NCI-H146 treated with DMSO at 0.1 percent for 48 hours (cell line): ENCODE results near the gene ALK.

Experiments used
- DNase-seq: peaks from one replicate; lab custom pipeline; 2025; ENCODE audit not compliant: unreplicated experiment; lab: John Stamatoyannopoulos, UW

Gene ALK

DNA sequence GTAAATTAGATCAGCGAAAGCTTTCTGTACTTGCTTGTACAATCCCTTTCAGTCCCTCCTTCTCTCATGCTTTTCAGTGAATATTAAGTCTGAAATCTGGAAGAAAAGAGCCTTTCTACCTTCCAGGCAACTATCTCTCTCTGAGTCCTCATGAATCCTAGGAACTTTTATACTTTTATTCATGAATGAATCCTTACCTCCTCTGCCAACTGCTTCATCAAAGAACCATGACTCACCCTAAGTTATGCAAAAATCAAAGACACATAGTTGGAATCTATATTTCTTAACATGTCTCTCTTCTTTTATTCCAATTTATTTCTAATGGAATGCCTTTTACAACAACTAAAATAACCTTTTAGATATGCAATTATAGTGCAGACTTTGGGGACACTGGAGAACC lies 412.0 kb downstream of the ALK start:
- DNase-seq = no peak

DNA sequence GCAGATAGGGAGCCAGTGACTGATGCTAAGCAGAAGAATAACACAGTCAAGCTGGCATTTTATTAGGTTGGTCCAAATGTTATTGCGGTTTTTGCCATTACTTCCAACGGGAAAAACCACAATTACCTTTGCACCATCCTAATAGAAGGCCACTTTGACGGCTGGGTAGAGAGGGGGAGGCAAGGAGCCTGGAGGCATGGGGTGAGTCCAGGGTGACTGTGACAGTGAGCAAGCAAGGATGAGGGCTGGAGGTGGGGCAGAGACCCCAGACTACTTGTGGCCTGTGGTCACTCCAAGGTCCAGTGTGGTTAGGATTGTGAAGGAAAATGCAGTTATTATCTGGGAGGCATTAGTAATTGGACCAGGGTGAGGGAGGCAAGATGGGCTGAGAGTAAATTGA lies 416.6 kb downstream of the ALK start:
- no peak for DNase-seq

DNA sequence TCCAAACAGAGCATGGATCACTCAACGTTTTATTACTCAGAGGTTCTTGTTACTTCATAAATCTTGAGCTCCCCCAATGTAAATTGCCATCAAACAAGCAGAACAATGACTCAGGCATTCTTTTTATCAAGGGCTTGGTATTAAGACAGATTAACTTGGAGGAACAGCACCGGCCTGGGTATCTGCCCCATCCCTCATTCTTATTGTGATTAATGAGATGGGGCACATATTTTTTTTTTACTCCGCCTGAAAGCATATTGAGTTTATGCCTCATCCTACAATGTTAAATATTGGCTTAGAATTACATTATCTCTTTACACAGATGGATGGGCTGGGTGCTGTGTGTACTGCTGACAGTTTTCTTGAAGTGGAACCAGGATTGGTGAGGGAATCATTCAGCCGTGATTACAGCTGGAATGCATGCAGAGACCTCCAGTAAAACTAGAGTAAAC lies 418.9 kb downstream of the ALK start:
- no peak for DNase-seq

DNA sequence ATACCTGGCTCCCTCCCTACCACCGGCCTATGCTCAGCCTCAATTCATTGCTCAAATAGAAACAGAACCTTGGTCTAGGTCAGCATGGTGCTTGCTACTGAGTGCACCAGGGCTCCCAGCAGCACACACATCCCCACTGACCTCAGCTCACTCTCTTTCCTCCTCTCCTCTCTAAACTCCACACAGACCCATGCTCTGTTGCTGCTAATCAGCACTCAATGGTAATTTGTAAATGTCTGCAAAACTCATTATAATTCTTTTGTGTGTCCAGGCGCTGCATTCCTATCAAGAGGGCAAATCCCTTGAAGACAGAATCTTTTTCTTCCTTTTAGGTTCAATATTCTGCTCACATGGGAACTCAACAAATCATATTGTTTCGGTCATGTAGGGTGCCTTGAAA lies 424.0 kb downstream of the ALK start:
- DNase-seq = no peak

GRCh38 chr2:29496198-29496597 lies 425.2 kb downstream of the ALK start:
- DNase-seq = no peak

DNA sequence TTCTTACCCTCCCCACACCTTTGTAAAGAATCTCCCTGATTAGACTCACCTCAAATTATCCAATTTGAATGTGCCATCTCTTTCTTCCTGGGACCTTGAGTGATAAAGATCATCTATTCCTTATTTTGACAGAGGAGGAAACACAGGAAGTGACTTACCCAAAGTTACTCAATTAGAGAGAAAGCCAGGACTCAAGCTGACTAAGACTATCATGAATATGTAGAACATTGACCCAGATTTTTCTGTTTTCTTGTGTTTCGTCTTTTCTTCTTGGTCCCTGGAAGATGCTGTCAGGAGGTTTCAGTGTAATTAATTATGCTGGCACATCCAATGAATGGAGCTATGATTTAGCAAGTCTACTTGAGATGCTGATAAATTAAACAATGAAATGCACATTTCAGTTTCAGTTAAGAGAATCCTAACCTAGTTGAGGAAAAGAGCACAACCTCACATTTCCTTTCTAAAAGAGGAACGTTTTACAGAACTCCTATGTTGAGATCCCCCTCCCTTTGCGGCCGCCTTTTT lies 425.8 kb downstream of the ALK start:
- DNase-seq = no peak

- no peak for DNase-seq
Observed at GRCh38 chr2:29495068-29495467, 426.3 kb downstream of the ALK start.

DNA sequence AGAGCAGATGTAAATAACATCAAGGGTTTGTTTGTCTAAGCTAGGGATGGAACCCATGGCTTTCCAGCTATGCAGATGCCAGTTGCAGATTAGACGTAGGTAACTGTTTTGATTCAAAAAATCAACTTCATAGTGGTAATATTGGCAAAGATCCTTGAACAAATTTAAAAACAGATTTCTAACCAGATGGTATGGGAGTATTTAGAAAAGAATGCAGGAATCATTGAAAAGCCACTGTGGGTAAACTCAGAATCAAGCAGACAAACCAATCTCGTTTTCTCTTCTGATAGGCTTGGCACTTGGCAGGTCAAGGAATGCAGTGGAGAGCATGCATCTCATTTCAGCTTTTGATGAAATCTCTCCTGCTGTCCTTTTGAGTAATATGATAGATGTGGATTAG lies 428.7 kb downstream of the ALK start:
- no peak for DNase-seq

- DNase-seq = no peak
Observed at GRCh38 chr2:29490045-29490444, 431.3 kb downstream of the ALK start.

GRCh38 chr2:29489568-29489967 lies 431.8 kb downstream of the ALK start:
- DNase-seq = no peak

DNA sequence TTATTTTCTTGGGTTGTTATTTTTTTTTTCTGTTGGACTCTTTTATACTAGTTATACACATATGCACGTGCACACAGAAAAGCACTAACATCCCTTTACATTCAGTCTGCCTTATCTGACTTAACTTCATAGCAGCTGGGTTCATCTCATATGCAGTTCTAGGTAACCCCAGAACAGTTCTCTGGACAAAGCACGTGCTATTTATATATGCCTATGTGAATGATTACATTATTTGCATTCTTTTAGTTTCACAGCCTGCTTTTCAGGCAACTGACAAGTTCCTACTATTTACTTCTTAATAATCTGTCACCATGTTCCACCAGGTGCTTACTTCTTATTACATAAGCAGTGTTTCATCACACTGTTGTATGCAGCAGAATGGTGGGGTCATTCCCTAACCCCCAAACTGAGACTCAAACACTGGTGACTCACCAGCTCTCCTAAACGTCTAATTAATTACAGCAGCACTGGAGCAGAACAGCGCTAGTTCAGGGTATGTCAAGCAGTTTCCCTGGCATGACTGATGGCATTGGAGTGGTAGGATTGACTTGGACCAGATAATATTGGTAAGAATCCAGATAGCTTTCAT lies 433.3 kb downstream of the ALK start:
- DNase-seq = no peak

DNA sequence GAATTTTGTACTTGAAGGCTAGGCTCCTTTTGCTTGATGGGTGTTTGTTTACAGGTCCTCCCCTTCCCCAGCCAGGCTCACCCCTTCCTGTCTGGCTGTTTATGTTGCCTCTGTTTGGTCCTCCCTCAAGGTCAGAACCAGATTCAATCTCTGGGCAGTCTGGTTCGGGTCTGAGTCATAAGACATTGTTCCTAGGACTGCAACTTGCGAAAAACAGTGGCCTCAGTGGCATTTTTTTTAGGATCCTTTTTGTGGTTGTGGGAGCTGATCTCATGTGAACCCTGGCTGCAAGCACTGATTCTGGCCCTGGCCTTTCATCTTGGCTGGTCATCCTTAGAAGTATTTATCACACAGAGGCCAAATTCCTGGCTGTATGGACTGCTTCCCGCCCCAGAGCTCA lies 435.8 kb downstream of the ALK start:
- no peak for DNase-seq

DNA sequence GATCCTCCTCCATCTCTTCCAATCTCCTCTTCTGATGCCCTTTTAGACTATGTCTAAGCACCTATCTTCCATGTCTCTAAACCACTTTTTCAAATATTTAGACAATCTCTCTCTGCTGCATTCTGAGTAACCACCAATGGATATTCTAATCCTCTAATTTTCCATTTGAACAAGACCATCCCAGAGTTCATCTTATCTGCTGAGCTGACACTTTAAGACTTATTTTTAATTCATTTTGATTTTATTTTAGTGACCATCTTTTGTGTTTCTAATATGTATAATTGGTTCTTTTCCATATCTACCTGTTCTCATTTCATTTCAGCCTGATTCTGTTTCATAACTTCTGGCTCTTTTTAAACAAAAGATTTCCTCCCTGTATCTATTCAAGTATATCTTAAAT lies 436.3 kb downstream of the ALK start:
- no peak for DNase-seq

DNA sequence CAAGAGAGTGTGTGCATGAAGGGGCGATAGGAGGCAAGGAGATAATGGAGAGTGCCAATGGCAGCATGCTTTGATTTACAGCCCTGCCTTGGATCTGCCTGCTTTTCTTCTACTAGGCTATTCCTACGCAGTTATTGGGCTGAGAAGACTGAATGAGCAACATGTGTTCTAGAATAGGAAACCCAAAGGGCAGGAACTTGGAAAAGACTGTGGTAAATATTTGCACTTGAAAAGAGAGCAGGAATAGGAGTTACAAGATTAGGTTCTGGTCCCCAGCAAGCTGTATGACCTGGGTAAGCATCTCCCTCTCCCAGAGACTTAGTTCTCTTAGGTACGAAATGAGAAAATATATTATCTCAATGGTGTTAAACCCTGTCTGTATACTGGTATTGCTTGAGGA lies 438.5 kb downstream of the ALK start:
- no peak for DNase-seq

DNA sequence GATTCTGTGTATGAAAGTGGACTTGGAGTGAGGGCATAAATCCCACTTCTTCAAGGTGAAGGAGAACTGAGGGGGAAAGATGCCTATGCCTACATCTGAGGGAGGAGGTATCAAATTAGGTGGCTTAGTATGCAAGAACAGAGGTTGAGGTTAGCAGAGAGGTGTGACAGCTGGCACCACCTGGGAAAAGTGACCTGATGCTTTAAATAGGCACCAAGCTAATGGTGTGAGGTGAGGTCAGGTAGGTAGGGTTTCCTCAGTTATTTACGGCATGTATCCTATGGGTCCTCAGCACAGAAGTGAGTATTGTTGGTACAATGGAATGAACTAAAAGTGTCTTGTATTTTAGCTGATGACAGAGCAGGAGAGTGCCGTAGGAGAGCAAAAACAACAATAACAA lies 439.0 kb downstream of the ALK start:
- no peak for DNase-seq

GRCh38 chr2:29481313-29481712 lies 440.1 kb downstream of the ALK start:
- no peak for DNase-seq

GRCh38 chr2:29480426-29480825 lies 441.0 kb downstream of the ALK start:
- no peak for DNase-seq

DNA sequence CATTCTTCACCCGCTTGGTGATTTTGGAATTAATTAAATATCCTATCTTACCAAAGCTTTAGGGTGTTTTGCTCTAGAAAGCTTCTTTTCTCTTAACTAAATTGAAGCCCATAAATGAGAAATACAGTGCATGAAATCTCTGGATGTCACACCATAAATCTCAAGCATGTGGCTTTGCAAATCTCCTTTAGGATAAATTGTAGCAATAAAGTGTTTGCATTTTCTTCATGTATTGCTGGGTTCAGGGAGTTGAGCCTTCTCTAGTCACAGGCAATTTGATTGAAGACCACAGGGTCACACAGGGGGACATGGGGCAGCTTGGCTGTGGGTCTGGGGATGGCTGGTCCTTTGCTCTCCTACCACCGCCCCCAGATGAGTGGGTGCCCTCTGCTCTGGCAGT lies 442.0 kb downstream of the ALK start:
- no peak for DNase-seq

- DNase-seq = no peak
Observed at GRCh38 chr2:29478641-29479040, 442.7 kb downstream of the ALK start.

DNA sequence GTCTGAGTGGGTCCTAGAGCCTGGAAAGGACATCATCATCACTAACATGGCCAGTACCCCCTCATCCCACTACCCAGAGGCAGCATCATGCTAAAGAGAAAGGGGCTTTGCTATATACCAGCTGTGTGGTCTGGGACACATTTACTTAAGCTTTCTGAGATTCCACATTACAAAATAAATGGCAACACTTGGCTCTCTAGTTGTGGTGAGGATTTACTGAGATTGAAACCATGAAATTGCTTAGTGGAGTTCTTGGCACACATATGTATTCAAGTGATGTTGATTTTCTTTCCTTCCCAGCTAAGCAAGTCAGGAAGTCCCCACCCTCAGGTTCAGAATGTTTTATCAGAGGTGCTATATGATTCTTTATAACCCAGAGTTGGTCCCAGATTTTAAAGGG lies 444.2 kb downstream of the ALK start:
- no peak for DNase-seq

DNA sequence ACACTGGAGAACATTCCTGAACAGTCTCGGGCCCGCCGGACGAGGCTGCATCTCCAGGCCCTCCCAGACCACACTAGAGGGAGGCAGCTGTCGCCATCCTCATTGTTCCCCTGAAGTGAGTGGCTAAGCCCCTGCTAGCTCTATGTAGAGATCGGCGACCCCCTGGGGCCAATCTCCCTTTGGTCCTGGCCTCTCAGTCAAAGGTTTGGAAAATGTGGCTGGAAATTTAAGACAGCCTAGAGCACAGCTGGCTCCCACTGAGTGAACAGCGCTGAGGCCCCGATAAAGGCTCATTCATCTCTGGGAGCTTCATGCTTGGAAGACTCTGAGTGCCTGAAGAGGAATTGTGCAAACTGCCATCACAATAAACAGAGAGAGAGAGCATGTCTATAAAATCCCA lies 445.9 kb downstream of the ALK start:
- DNase-seq = no peak

DNA sequence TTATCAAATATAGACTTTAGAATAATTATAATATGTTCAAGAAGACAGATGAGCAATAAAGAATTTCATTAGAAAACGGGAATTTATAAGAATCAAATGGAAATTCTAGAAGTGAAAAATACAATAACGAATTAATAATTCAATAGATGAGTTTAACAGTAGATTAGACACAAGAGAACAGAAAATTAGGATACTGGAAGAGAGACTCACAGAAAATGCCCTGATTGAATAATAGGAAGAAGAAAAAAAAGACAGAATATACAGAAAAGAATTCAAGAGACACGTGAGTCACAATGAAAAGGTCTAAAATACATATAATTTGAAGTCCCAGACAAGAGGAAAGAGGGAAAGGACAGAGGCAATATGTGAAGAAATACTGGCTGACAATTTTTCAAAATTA lies 451.4 kb downstream of the ALK start:
- no peak for DNase-seq

DNA sequence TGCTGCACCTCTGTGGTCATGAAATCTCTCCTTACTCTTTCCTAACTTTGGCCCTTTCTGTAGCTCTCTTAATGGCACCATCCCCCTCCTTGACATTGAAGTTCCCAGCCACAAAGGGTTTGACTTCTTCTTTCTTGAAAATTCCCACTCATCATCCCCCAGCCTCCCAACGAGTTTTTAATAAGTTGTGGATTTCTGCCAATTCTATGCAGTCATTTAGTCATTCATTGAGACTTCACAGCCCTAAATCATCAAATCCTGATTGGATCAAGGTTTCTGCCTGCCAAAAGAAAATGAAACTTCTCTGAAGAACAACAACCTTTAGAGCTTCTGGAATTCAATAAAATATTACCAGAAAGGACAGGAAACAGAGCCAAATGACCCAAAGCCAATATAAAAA lies 451.9 kb downstream of the ALK start:
- no peak for DNase-seq
